H1 (cell line): ENCODE results near the gene CHCHD6. TPM values are rescaled to one million over a fixed set of nuclear protein-coding genes. Genes with fewer than 3 reads are reported as not detected.

ENCODE experiments used
- CHD7 ChIP-seq: fragments of 300-600 bp; sonication (generic); IDR thresholded peaks from 2 replicates; pipeline ENCODE4 v1.7.1; 2012; ENCODE audit warnings: low read length, moderate library complexity, mild to moderate bottlenecking, inconsistent platforms; ENCODE audit not compliant: insufficient replicate concordance
- PHF8 ChIP-seq: fragments of 200-600 bp; sonication (generic); conservative IDR thresholded peaks from 2 replicates; pipeline ENCODE4 v1.7.1; 2012; ENCODE audit warnings: low read depth, mild to moderate bottlenecking, inconsistent platforms, low read length, moderate library complexity
- polyA plus RNA-seq, 7 experiments: library from polyadenylated mRNA; depleted of rRNA in 3 of 7; stranded (reverse) in 5 of 7; unstranded in 2 of 7; fragments of >200 nt in 5 of 7; fragments of 200-250 nt in 2 of 7; gene quantifications; 1 replicate in 5 of 7; 2 replicates in 1 of 7; 4 replicates in 1 of 7; pipeline versions ENCODE4 v1.2.1 to v1.2.3, GENCODE V29; 2011 to 2013; ENCODE audit warnings: missing spikeins in 2 of 7, mixed read lengths in 2 of 7
- total RNA-seq: library from RNA; stranded (reverse); fragmentation: NEBNext Ultra II Directional; extraction: Animal tissue kit (Norgen Biotek cat#: 25700); gene quantifications from 2 replicates; pipeline ENCODE4 v1.2.1, GENCODE V29; 2021

CHCHD6 gene
- total and polyA plus RNA-seq, 2 of the 8 experiments (the other 6 are each of a cell fraction or from before 2014, with no cell fraction given): 32.4 to 37.6 TPM

- no peak for TF ChIP-seq CHD7
- TF ChIP-seq PHF8: 0 out of 2 replicates have a peak, but pooled peaks have one; percentile 17
These were observed 279.8 kb downstream of the CHCHD6 start (continued) for GRCh38 chr3:126983653-126984390.
